ENCODE results near the gene PLD6. TPM values are rescaled to one million over a fixed set of nuclear protein-coding genes. Genes with fewer than 3 reads are reported as not detected.

The PLD6 gene
- total RNA-seq, 4 donors from 2014 or later: 1.6 to 3.5 TPM; not detected in 2

- H3K27ac ChIP-seq: no peak overlapping the region
- H3K27me3 ChIP-seq: no peaks in the 10 kb centered on the region
- H3K36me3 ChIP-seq: peaks cover 0 to 94% (median 0%) of the 10 kb centered on the region in 3 donors
- H3K4me1 ChIP-seq: no peaks in the 10 kb centered on the region
- TF ChIP-seq POLR2A (IDR thresholded peaks at IDR 0.05) (no peak), CTCF (IDR thresholded peaks at IDR 0.05) (no peak)
- H3K4me3 ChIP-seq: no peak overlapping the region
- no peaks in the 10 kb centered on the region for H3K9me3 ChIP-seq
- DNase-seq: no peak
Observed at GRCh38 chr17:17157041-17157440, 49.1 kb downstream of the PLD6 start.

GRCh38 chr17:17156511-17156910, 49.6 kb downstream of the PLD6 start:
- no peaks in the 10 kb centered on the region for H3K4me1 ChIP-seq
- peaks cover 0 to 93% (median 0%) of the 10 kb centered on the region in 3 donors for H3K36me3 ChIP-seq
- DNase-seq: no peak
- no peaks in the 10 kb centered on the region for H3K9me3 ChIP-seq
- TF ChIP-seq POLR2A (IDR thresholded peaks at IDR 0.05) (no peak), CTCF (IDR thresholded peaks at IDR 0.05) (no peak)
- H3K27ac ChIP-seq: no peak overlapping the region
- no peaks in the 10 kb centered on the region for H3K27me3 ChIP-seq
- no peak overlapping the region for H3K4me3 ChIP-seq

- Histone ChIP-seq H3K9me3 (no peaks in the 10 kb centered on the region), H3K27me3 (no peaks in the 10 kb centered on the region), H3K27ac (no peak overlapping the region), H3K36me3 (peaks cover 0 to 93% (median 0%) of the 10 kb centered on the region in 3 donors), H3K4me1 (no peaks in the 10 kb centered on the region), H3K4me3 (no peak overlapping the region)
- no peak for DNase-seq
- TF ChIP-seq CTCF (IDR thresholded peaks at IDR 0.05) (no peak), POLR2A (IDR thresholded peaks at IDR 0.05) (no peak)
Observed at GRCh38 chr17:17156107-17156506, 50.0 kb downstream of the PLD6 start.

- TF ChIP-seq POLR2A (IDR thresholded peaks at IDR 0.05) (no peak), CTCF (IDR thresholded peaks at IDR 0.05) (no peak)
- Histone ChIP-seq H3K4me3 (no peak overlapping the region), H3K36me3 (peaks cover 0 to 93% (median 0%) of the 10 kb centered on the region in 3 donors), H3K27ac (no peak overlapping the region), H3K9me3 (no peaks in the 10 kb centered on the region), H3K4me1 (no peaks in the 10 kb centered on the region), H3K27me3 (no peaks in the 10 kb centered on the region)
- DNase-seq: no peak
Observed at GRCh38 chr17:17155568-17155967, 50.6 kb downstream of the PLD6 start.

- Histone ChIP-seq H3K27ac (no peak overlapping the region), H3K4me3 (no peak overlapping the region), H3K36me3 (peaks cover 0 to 93% (median 0%) of the 10 kb centered on the region in 3 donors), H3K4me1 (no peaks in the 10 kb centered on the region), H3K9me3 (no peaks in the 10 kb centered on the region), H3K27me3 (no peaks in the 10 kb centered on the region)
- no peak for DNase-seq
- TF ChIP-seq CTCF (IDR thresholded peaks at IDR 0.05): no peak
Observed at GRCh38 chr17:17154981-17155380, 51.2 kb downstream of the PLD6 start.

GRCh38 chr17:17154556-17154955, 51.6 kb downstream of the PLD6 start:
- Histone ChIP-seq H3K27ac (no peak overlapping the region), H3K4me3 (no peak overlapping the region), H3K4me1 (no peaks in the 10 kb centered on the region), H3K36me3 (peaks cover 0 to 92% (median 0%) of the 10 kb centered on the region in 3 donors), H3K9me3 (no peaks in the 10 kb centered on the region), H3K27me3 (no peaks in the 10 kb centered on the region)
- DNase-seq: no peak
- TF ChIP-seq POLR2A (IDR thresholded peaks at IDR 0.05): no peak
- TF ChIP-seq CTCF (IDR thresholded peaks at IDR 0.05): no peak

All from Peyer's patch (tissue), 4 donors.